NK-92 (cell line): ENCODE data around the gene PLBD2.

Source experiments
- DNase-seq: peaks from one replicate; lab custom pipeline; 2025; ENCODE audit not compliant: unreplicated experiment; lab: John Stamatoyannopoulos, UW

The PLBD2 gene

GRCh38 chr12:113414519-113415038 is 56.2 kb downstream of the PLBD2 start:
- DNase-seq = no peak

GRCh38 chr12:113416091-113416754 is 57.8 kb downstream of the PLBD2 start:
- DNase-seq = no peak

- DNase-seq = no peak
Observed at GRCh38 chr12:113418213-113418879, 60.0 kb downstream of the PLBD2 start.

GRCh38 chr12:113420996-113421595 is 62.7 kb downstream of the PLBD2 start:
- DNase-seq = no peak

GRCh38 chr12:113422030-113422885 is 63.9 kb downstream of the PLBD2 start, which contains the start of gene SDSL:
SDSL (plus strand) TSS chr12:113422380; CDS start chr12:113427983, 5,603 bp downstream.
- DNase-seq = no peak

- DNase-seq = no peak
Observed at GRCh38 chr12:113422886-113423669, 64.7 kb downstream of the PLBD2 start.

GRCh38 chr12:113424456-113424855 is 66.1 kb downstream of the PLBD2 start:
- no peak for DNase-seq

- no peak for DNase-seq
Observed at GRCh38 chr12:113424915-113425823, 66.8 kb downstream of the PLBD2 start.

- DNase-seq = no peak
Observed at GRCh38 chr12:113425960-113426453, 67.6 kb downstream of the PLBD2 start.

- DNase-seq = no peak
Observed at GRCh38 chr12:113427882-113428281, 69.5 kb downstream of the PLBD2 start.

- DNase-seq = no peak
Observed at GRCh38 chr12:113428482-113428881, 70.1 kb downstream of the PLBD2 start.

GRCh38 chr12:113432986-113433385 is 74.6 kb downstream of the PLBD2 start:
- DNase-seq = no peak

GRCh38 chr12:113435367-113435766 is 77.0 kb downstream of the PLBD2 start:
- no peak for DNase-seq

GRCh38 chr12:113436586-113436985 is 78.2 kb downstream of the PLBD2 start:
- no peak for DNase-seq

GRCh38 chr12:113436993-113437728 is 78.8 kb downstream of the PLBD2 start:
- no peak for DNase-seq

GRCh38 chr12:113437729-113438100 is 79.3 kb downstream of the PLBD2 start:
- DNase-seq = no peak

- DNase-seq = no peak
Observed at GRCh38 chr12:113438523-113439300, 80.3 kb downstream of the PLBD2 start.

GRCh38 chr12:113439301-113439597 is 80.9 kb downstream of the PLBD2 start:
- DNase-seq = no peak
